NCI-H2081 (cell line): ENCODE data around the gene KLHL6.
"Not testable (repeated sequence)": the region's sequence is repeated elsewhere in the genome, so short reads cannot be mapped to it uniquely, and the experiment has no call there.

ENCODE experiments used
- DNase-seq, 2 experiments: peaks; one replicate each; lab custom pipeline; 2025; lab: John Stamatoyannopoulos, UW

KLHL6 gene

GRCh38 chr3:183532620-183533411 lies 22.7 kb downstream of the KLHL6 start:
- no peak for DNase-seq

DNA sequence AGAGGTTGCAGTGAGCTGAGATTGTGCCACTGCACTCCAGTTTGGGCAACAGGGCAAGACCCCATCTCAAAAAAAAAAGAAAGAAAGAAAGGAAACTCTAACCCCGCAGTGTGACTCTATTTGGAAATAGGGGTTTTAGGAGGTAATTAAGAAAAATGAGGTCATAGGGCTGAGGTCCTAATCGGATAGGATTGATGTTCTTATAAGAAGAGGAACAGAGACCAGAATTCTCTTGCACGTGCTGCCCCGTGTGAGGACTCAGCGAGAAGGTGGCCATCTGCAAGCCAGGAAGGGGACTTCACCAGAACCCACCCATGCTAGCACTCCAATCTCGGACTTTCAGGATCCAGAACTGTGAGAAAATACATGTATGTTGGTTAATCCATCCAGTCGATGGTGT lies 25.8 kb downstream of the KLHL6 start:
- DNase-seq, result no peak

- no peak for DNase-seq
Observed at GRCh38 chr3:183529185-183529584, 26.3 kb downstream of the KLHL6 start.

DNA sequence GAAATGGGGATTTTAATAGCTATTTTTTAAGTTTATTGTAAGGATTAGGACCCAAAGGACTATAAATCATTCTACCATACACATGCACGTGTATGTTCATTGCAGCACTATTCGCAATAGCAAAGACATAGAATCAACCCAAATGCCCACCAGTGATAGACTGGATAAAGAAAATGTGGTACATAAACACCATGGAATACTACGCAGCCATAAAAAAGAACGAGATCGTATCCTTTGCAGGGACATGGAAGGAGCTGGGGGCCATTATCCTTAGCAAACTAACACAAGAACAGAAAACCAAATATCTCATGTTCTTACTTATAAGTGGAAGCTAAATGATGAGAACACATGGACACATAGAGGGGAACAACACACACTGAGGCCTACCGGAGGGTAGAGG lies 26.7 kb downstream of the KLHL6 start:
- not testable (repeated sequence) for DNase-seq

GRCh38 chr3:183527428-183528379 lies 27.8 kb downstream of the KLHL6 start:
- DNase-seq, result no peak

DNA sequence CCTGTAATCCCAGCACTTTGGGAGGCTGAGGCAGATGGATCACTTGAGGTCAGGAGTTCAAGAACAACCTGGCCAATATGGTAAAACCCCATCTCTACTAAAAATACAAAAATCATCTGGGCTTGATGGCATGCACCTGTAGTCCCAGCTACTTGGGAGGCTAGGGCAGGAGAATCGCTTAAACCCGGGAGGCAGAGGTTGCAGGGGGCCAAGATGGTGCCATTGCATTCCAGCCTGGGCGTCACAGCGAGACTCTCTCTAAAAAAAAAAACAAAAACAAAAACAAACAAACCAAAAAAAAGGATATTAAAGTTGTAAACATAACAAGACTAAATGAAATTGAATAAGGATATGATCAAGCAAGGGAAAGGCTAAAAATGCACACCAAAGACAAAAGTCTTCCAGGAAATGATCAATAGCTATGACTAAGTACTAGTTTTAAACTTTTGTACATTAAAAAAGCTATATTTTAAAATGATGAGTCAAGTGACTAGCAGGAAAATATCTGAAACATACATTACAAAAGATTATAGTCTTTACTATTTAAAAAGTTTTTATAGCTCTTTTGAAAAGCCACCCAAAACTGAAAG lies 28.6 kb downstream of the KLHL6 start:
- DNase-seq, result no peak

DNA sequence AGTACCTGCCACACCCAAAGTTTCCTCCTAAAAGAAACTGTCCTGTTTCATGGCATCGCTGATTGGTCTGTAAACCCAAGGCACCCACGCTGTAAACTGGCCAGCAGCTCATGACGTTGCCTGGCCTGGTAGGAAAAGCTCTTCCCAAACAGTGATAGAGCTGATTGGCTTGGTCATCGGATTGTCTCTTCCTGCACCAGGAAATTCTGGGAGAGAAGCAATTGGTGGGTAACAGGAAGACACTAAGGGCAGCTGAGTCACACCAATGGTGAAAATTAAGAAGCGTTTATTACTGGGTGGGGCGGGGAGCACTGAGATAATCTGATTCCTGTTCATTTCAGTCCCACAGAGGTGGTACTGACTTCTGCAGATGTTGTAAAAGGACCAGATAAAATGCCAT lies 31.0 kb downstream of the KLHL6 start:
- no peak for DNase-seq

- not testable (repeated sequence) for DNase-seq
Observed at GRCh38 chr3:183520741-183521556, 34.6 kb downstream of the KLHL6 start.

DNA sequence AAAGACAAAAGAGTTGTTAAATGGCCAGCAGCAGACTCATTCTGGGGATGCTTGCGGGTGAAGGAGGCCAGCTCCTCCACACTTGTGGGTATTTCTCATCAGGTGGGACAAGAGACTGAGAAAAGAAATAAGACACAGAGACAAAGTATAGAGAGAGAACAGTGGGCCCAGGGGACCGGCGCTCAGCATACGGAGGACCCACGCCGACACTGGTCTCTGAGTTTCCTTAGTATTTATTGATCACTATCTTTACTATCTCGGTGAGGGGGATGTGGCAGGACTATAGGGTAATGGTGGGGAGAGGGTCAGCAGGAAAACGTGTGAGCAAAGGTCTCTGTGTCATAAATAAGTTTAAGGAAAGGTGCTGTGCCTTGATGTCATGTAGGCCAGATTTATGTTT lies 35.2 kb downstream of the KLHL6 start:
- not testable (repeated sequence) for DNase-seq

DNA sequence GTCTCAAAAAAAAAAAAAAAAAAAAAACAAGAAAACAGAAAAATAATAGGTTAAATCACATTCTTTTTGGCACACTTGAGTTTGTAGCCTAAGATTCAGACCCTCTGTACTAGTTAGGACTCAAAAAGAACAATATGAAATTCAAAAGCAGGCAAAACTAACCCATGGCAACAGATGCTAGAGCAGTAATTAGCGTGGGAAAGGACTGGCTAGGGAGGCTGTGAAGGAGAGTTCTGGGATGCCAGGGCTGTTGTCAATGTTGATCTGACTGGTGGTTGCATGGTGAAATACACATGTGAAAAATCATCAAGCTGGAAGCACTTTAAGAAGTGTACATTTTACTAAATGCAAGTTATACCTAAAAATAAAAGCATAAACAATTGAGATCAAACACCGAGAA lies 35.6 kb downstream of the KLHL6 start:
- DNase-seq, result no peak

GRCh38 chr3:183518491-183519251 lies 36.8 kb downstream of the KLHL6 start:
- peak; percentile 61 to 72 for DNase-seq

- DNase-seq, result no peak
Observed at GRCh38 chr3:183517607-183518006, 37.9 kb downstream of the KLHL6 start.

DNA sequence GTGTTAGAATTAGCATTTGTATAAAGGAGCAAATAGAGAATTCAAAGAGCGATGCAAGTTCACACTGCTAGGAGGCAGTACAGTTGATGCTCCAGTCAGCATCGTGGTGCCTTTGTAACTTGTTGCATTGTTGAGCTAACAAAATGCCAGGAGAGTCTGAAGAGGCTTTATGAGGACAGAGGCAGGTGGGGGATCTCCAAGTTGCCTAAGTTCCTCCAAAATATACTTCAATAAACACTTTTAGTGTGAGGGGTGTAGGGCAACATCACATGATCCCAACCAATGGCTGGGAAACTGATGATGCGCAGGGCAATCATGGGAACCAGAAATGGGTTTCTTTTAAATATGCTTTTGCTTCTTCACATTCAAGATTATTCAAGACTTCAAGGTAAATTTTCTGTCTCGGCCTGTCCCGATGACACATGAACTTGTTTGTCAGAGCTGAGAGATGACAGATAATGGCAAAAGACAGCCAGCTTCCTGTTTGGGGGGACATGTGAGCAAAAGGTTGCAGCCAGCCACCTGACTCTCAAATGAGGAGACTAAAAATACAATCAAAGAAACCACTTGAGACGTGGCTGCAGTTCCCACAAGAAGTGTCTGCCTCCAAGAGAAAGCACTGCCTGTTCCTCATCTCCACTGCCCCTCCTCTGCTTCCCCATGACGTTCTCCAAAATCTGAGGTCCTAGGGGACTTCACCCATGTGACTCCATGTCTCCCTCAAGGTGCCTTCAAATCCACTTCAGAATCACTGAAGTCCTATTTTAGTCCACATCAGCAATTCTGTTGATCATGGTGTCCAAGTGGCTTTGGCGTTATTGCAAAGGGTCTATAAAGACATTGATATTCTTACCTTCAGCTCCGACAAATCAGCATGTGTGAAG lies 39.3 kb downstream of the KLHL6 start:
- DNase-seq, result no peak

DNA sequence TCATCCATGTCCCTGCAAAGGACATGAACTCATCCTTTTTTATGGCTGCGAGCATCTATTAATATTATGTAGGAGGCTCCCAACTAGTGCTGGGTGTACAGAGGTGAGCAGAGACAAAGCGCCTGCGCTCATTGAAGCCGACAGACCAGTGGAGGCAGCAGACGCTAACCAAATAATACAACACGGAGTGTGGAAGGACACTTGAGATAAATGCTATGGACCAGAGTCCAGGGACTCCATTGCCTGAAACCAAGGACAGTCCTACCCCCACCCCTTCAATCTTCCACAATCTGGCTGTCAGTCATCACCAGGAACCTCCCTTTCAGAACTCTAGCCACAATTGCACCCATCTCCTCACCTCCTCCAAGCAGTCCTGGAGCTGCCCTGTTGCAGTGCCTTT lies 41.5 kb downstream of the KLHL6 start:
- no peak for DNase-seq

DNA sequence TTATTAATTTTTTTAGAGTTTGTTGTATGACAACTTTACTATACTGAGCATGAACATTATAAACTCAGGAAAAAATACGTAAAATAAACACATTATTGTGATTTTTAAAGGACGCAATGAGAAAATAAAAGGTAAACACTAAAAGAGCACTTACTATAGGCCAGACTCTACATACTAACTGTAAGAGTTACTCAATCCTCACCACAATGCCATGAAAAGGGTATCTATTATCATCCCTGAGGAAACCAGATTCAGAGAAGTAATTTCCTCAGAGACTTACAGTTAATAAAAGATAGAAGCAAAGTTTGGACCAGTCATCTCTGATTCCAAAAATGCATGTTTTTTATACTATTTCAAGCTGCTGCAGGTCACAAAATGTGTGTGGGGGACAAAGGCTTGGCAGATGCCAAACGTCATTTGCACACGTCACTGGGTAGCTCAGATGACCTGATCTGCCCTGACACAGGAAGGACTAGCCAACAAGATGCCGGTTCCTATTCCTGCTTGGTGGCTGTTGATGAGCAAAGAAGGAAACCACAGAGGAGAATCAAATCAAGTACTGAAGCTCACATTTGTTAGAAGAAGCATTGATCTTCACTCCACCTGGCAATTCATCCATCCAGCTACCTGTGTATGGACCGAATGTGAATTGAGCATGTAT lies 42.3 kb downstream of the KLHL6 start:
- DNase-seq, result no peak

DNA sequence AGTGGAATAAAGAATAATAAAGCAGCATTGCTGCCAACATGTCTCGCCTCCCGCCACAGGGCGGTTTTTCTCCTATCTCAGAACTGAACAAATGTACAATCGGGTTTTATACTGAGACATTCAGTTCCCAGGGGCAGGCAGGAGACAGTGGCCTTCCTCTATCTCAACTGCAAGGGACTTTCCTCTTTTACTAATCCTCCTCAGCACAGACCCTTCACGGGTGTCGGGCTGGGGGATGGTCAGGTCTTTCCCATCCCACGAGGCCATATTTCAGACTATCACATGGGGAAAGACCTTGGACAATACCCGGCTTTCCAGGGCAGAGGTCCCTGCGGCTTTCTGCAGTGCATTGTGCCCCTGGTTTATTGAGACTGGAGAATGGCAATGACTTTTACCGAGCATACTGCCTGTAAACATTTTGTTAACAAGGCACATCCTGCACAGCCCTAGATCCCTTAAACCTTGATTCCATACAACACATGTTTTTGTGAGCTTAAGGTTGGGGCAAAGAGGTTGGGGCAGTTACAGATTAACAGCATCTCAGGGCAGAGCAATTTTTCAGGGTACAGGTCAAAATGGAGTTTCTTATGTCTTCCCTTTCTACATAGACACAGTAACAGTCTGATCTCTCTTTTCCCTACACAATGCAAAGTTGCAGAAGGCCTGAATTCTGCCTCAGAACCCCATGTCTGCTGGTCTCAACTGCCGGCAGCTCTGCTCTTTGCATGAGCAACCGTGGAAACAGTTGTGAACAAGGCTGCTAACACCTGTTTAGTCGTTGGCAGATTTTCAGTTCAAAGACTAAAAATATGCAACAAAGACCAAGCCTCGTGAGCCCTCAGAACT lies 44.0 kb downstream of the KLHL6 start:
- not testable (repeated sequence) for DNase-seq

DNA sequence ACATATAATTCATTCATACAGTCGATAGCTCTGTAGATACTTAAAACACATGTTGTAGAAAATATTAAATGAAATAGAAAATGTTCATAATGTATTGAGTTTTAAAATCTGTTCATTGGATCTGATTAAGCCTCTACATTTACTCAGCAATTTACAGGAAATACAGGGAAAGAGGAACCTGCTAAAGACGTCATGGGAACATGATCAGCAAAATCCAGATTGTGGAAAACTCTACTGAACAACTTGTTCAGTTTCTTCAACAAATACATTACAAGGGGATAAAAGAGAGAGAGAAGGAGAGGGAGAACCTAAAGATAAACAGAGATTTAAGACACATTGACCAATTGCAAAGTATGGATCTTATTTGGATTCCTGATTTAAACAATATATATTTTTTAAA lies 46.7 kb downstream of the KLHL6 start:
- DNase-seq, result no peak

DNA sequence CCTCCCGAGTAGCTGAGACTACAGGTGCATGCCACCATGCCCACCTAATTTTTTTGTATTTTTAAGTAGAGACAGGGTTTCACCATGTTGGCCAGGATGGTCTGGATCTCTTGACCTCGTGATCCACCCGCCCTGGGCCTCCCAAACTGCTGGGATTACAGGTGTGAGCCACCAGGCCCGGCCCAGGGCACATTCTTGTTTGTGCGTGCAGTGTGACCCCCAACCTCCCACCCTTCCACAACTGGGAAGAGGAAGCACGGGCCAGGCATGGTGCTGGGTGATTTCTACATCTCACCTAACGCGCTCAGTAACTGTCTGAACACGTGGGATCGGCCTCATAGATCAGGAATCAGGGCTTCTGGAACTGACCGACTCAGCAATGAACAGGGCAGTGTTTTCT lies 48.0 kb downstream of the KLHL6 start:
- DNase-seq, result no peak
